NCI-H1105 (cell line): ENCODE results near the gene BBX.

Experiments used
- DNase-seq: peaks from one replicate; lab custom pipeline; 2025; lab: John Stamatoyannopoulos, UW

BBX gene

GRCh38 chr3:107599772-107600145 is 77.0 kb downstream of the BBX start:
- DNase-seq, result no peak

- DNase-seq, result no peak
Measured at GRCh38 chr3:107600780-107601179, 78.0 kb downstream of the BBX start.

GRCh38 chr3:107604057-107604822 is 81.5 kb downstream of the BBX start:
- no peak for DNase-seq

GRCh38 chr3:107611775-107612469 is 89.2 kb downstream of the BBX start:
- no peak for DNase-seq

- no peak for DNase-seq
Measured at GRCh38 chr3:107612664-107613084, 89.9 kb downstream of the BBX start.

GRCh38 chr3:107619549-107619948 is 96.8 kb downstream of the BBX start:
- no peak for DNase-seq

- DNase-seq, result no peak
Measured at GRCh38 chr3:107620534-107620933, 97.8 kb downstream of the BBX start.

- DNase-seq, result no peak
Measured at GRCh38 chr3:107621465-107621864, 98.7 kb downstream of the BBX start.

GRCh38 chr3:107627962-107628542 is 105.3 kb downstream of the BBX start:
- no peak for DNase-seq

GRCh38 chr3:107629566-107629965 is 106.8 kb downstream of the BBX start:
- no peak for DNase-seq

GRCh38 chr3:107630779-107631178 is 108.0 kb downstream of the BBX start:
- DNase-seq, result no peak

- DNase-seq, result no peak
Measured at GRCh38 chr3:107632576-107632975, 109.8 kb downstream of the BBX start.

GRCh38 chr3:107633327-107634098 is 110.8 kb downstream of the BBX start:
- DNase-seq, result no peak

GRCh38 chr3:107634099-107634489 is 111.3 kb downstream of the BBX start:
- DNase-seq, result no peak

- no peak for DNase-seq
Measured at GRCh38 chr3:107637416-107638183, 114.8 kb downstream of the BBX start.

- no peak for DNase-seq
Measured at GRCh38 chr3:107641572-107642307, 119.0 kb downstream of the BBX start.

GRCh38 chr3:107643038-107643883 is 120.5 kb downstream of the BBX start:
- DNase-seq, result no peak

- DNase-seq, result no peak
Measured at GRCh38 chr3:107644631-107645030, 121.9 kb downstream of the BBX start.

GRCh38 chr3:107650788-107651187 is 128.0 kb downstream of the BBX start:
- DNase-seq, result no peak

GRCh38 chr3:107651782-107652181 is 129.0 kb downstream of the BBX start:
- DNase-seq, result no peak
